HepG2 (cell line): Measurements from ENCODE around the gene ACOXL.

Experiments used
- DBP ChIP-seq: sonication (generic); formaldehyde crosslinking; IDR thresholded peaks from 2 replicates; pipeline ENCODE4 v1.4.0; 2020; ENCODE audit warnings: missing genetic modification reagents; ENCODE audit errors: not compliant biosample characterization
- SRF ChIP-seq: IDR thresholded peaks from 2 replicates; pipeline ENCODE4 v1.6.1; 2011; ENCODE audit warnings: mild to moderate bottlenecking, low read depth, low read length, moderate library complexity
- TAF1 ChIP-seq: sonication (generic); formaldehyde crosslinking; IDR thresholded peaks from 2 replicates; pipeline ENCODE4 v1.4.0; 2020; ENCODE audit warnings: missing genetic modification reagents
- ZBTB7A ChIP-seq: sonication (generic); formaldehyde crosslinking; IDR thresholded peaks from 2 replicates; pipeline ENCODE4 v1.8.0; 2022; ENCODE audit warnings: mild to moderate bottlenecking, missing genetic modification reagents
- ZNF878 ChIP-seq: sonication (generic); formaldehyde crosslinking; IDR thresholded peaks from 2 replicates; pipeline ENCODE4 v1.8.1; 2023; ENCODE audit warnings: mild to moderate bottlenecking, missing genetic modification reagents, moderate library complexity

- no peak for TF ChIP-seq TAF1 (CRISPR knock-in tag)
- TF ChIP-seq SRF, result no peak
- TF ChIP-seq ZNF878, result no peak
- TF ChIP-seq DBP (CRISPR knock-in tag), result no peak
- TF ChIP-seq ZBTB7A (CRISPR knock-in tag), result no peak
These were observed 7.0 kb upstream of the ACOXL start for GRCh38 chr2:110725370-110725769.
